MM.1S (cell line): ENCODE measurements around the gene PHF3.

ENCODE experiments used
- DNase-seq: peaks from one replicate; pipeline ENCODE4 v3.0.0-alpha.2; 2015
- H2AFZ ChIP-seq: fragments of 300-600 bp; sonication (generic); 2 replicates; pipeline ENCODE4 v1.6.0; 2016; ENCODE audit warnings: antibody characterized with exemption, low read length
- H3F3A ChIP-seq: fragments of 300-600 bp; sonication (generic); 2 replicates; pipeline ENCODE4 v1.6.1; 2016; ENCODE audit warnings: mild to moderate bottlenecking, antibody characterized with exemption, low read length, moderate library complexity, mixed read lengths; ENCODE audit not compliant: insufficient read depth
- H3K27ac ChIP-seq: fragments of 300-600 bp; sonication (generic); 2 replicates; pipeline ENCODE4 v1.5.1; 2016; ENCODE audit warnings: mild to moderate bottlenecking, low read length
- H3K27me3 ChIP-seq: fragments of 300-600 bp; sonication (generic); replicated peaks from 2 replicates; pipeline ENCODE4 v1.6.0; 2016; ENCODE audit warnings: low read length; ENCODE audit not compliant: insufficient read depth
- H3K36me3 ChIP-seq: fragments of 300-600 bp; sonication (generic); replicated peaks from 2 replicates; pipeline ENCODE4 v1.6.1; 2016; ENCODE audit warnings: mild to moderate bottlenecking, low read length, mixed read lengths; ENCODE audit not compliant: insufficient read depth
- H3K4me1 ChIP-seq: fragments of 300-600 bp; sonication (generic); 2 replicates; pipeline ENCODE4 v1.6.1; 2016; ENCODE audit warnings: low read length, mixed read lengths
- H3K4me2 ChIP-seq: fragments of 300-600 bp; sonication (generic); 2 replicates; pipeline ENCODE4 v1.6.0; 2016; ENCODE audit warnings: low read depth, low read length
- H3K4me3 ChIP-seq: fragments of 300-600 bp; sonication (generic); 2 replicates; pipeline ENCODE4 v1.5.1; 2016; ENCODE audit warnings: low read length, mixed read lengths
- H3K79me2 ChIP-seq: fragments of 300-600 bp; sonication (generic); 2 replicates; pipeline ENCODE4 v1.6.1; 2016; ENCODE audit warnings: mixed run types, low read length, mixed read lengths
- H3K9ac ChIP-seq: fragments of 300-600 bp; sonication (generic); 2 replicates; pipeline ENCODE4 v1.6.1; 2016; ENCODE audit warnings: low read length, mixed read lengths
- H3K9me2 ChIP-seq: fragments of 300-600 bp; sonication (generic); replicated peaks from 2 replicates; pipeline ENCODE4 v1.6.1; 2016; ENCODE audit warnings: mild to moderate bottlenecking, low read length, mixed read lengths; ENCODE audit not compliant: insufficient read depth
- H3K9me3 ChIP-seq: fragments of 300-600 bp; sonication (generic); replicated peaks from 2 replicates; pipeline ENCODE4 v1.6.1; 2016; ENCODE audit warnings: mild to moderate bottlenecking, low read length, mixed read lengths; ENCODE audit not compliant: insufficient read depth
- H4K20me1 ChIP-seq: fragments of 300-600 bp; sonication (generic); 2 replicates; pipeline ENCODE4 v1.6.1; 2016; ENCODE audit warnings: mild to moderate bottlenecking, low read length, moderate library complexity, mixed read lengths; ENCODE audit not compliant: insufficient read depth
- EZH2 ChIP-seq: fragments of 300-600 bp; sonication (generic); optimal IDR thresholded peaks from 2 replicates; pipeline ENCODE3; 2017; ENCODE audit warnings: low read depth, mild to moderate bottlenecking, antibody characterized with exemption, low read length, mixed read lengths
- EZH2phosphoT487 ChIP-seq: fragments of 300-600 bp; sonication (generic); IDR thresholded peaks from 2 replicates; pipeline ENCODE4 v1.6.1; 2018; ENCODE audit warnings: antibody characterized with exemption, low read length
- TF ChIP-seq, protein P1 (sequence below): fragments of 300-600 bp; sonication (generic); IDR thresholded peaks from 2 replicates; pipeline ENCODE4 v1.5.1; 2016; ENCODE audit warnings: antibody characterized with exemption, low read length, mixed read lengths

PHF3 gene

GRCh38 chr6:63663147-63663955 is 27.7 kb downstream of the PHF3 start:
- no peaks in the 10 kb centered on the region for H3K9me3 ChIP-seq
- TF ChIP-seq, protein P1, sequence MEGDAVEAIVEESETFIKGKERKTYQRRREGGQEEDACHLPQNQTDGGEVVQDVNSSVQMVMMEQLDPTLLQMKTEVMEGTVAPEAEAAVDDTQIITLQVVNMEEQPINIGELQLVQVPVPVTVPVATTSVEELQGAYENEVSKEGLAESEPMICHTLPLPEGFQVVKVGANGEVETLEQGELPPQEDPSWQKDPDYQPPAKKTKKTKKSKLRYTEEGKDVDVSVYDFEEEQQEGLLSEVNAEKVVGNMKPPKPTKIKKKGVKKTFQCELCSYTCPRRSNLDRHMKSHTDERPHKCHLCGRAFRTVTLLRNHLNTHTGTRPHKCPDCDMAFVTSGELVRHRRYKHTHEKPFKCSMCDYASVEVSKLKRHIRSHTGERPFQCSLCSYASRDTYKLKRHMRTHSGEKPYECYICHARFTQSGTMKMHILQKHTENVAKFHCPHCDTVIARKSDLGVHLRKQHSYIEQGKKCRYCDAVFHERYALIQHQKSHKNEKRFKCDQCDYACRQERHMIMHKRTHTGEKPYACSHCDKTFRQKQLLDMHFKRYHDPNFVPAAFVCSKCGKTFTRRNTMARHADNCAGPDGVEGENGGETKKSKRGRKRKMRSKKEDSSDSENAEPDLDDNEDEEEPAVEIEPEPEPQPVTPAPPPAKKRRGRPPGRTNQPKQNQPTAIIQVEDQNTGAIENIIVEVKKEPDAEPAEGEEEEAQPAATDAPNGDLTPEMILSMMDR: no peak
- TF ChIP-seq EZH2phosphoT487 (no peak), EZH2 (no peak)
- no peak for DNase-seq
- H3K27me3 ChIP-seq: no peaks in the 10 kb centered on the region
- H3K9me2 ChIP-seq: no peaks in the 10 kb centered on the region
- no peak overlapping the region for H3K9ac ChIP-seq
- H3K4me1 ChIP-seq: no peaks in the 10 kb centered on the region
- H3K79me2 ChIP-seq: peaks cover 91% of the 10 kb centered on the region
- no peak overlapping the region for H2AFZ ChIP-seq
- no peak overlapping the region for H3K27ac ChIP-seq
- no peaks in the 10 kb centered on the region for H3K36me3 ChIP-seq
- no peak overlapping the region for H3K4me2 ChIP-seq
- H3F3A ChIP-seq: no peaks in the 10 kb centered on the region
- H4K20me1 ChIP-seq: peaks cover 3% of the 10 kb centered on the region; the same call in 1 of the 2 replicates
- H3K4me3 ChIP-seq: no peak overlapping the region

GRCh38 chr6:63663956-63664281 is 28.3 kb downstream of the PHF3 start:
- no peak overlapping the region for H2AFZ ChIP-seq
- no peaks in the 10 kb centered on the region for H3K4me1 ChIP-seq
- no peak overlapping the region for H3K27ac ChIP-seq
- no peaks in the 10 kb centered on the region for H3K9me2 ChIP-seq
- DNase-seq: no peak
- 0 out of 2 replicates have a peak, but pooled peaks cover 3% of the 10 kb centered on the region for H4K20me1 ChIP-seq
- no peak overlapping the region for H3K4me3 ChIP-seq
- H3K79me2 ChIP-seq: peaks cover 91% of the 10 kb centered on the region
- no peaks in the 10 kb centered on the region for H3K27me3 ChIP-seq
- no peaks in the 10 kb centered on the region for H3F3A ChIP-seq
- H3K9me3 ChIP-seq: no peaks in the 10 kb centered on the region
- H3K9ac ChIP-seq: no peak overlapping the region
- H3K36me3 ChIP-seq: no peaks in the 10 kb centered on the region
- no peak for TF ChIP-seq EZH2phosphoT487
- TF ChIP-seq, protein P1: no peak
- no peak for TF ChIP-seq EZH2
- no peak overlapping the region for H3K4me2 ChIP-seq

GRCh38 chr6:63671098-63671754 is 35.6 kb downstream of the PHF3 start:
- Histone ChIP-seq H3K27me3 (no peaks in the 10 kb centered on the region), H4K20me1 (no peaks in the 10 kb centered on the region), H3K9ac (no peak overlapping the region), H3F3A (no peaks in the 10 kb centered on the region), H3K36me3 (no peaks in the 10 kb centered on the region; the same call in 1 of the 2 replicates), H3K4me1 (no peaks in the 10 kb centered on the region), H3K9me2 (no peaks in the 10 kb centered on the region), H3K9me3 (no peaks in the 10 kb centered on the region), H3K27ac (no peak overlapping the region), H3K4me2 (no peak overlapping the region), H3K4me3 (no peak overlapping the region), H3K79me2 (peaks cover 95% of the 10 kb centered on the region), H2AFZ (no peak overlapping the region)
- no peak for TF ChIP-seq EZH2phosphoT487
- no peak for TF ChIP-seq EZH2
- TF ChIP-seq, protein P1: no peak
- DNase-seq: no peak
